HG03139 (cell line): ENCODE data around the gene SELENOS.

ENCODE experiments used
- ATAC-seq: cut with Tn5 transposase; IDR thresholded peaks from one replicate; pipeline ENCODE4 v1.9.1; 2021; ENCODE audit not compliant: unreplicated experiment

SELENOS gene

GRCh38 chr15:101277943-101278564, 769 bp upstream of the SELENOS start:
- ATAC-seq, result no peak

GRCh38 chr15:101276501-101277037, 716 bp downstream of the SELENOS start:
- ATAC-seq, result no peak

- ATAC-seq, result no peak
Measured at GRCh38 chr15:101275018-101275417, 2.3 kb downstream of the SELENOS start.

GRCh38 chr15:101273534-101273933, 3.8 kb downstream of the SELENOS start:
- ATAC-seq, result no peak

GRCh38 chr15:101272584-101272983, 4.7 kb downstream of the SELENOS start:
- no peak for ATAC-seq

GRCh38 chr15:101269479-101270223, 7.6 kb downstream of the SELENOS start:
- ATAC-seq, result no peak

- no peak for ATAC-seq
Measured at GRCh38 chr15:101267320-101268104, 9.8 kb downstream of the SELENOS start.

- ATAC-seq, result no peak
Measured at GRCh38 chr15:101266787-101267186, 10.5 kb downstream of the SELENOS start.

GRCh38 chr15:101266034-101266433, 11.3 kb downstream of the SELENOS start:
- no peak for ATAC-seq

- no peak for ATAC-seq
Measured at GRCh38 chr15:101264911-101265641, 12.2 kb downstream of the SELENOS start.

GRCh38 chr15:101264011-101264410, 13.3 kb downstream of the SELENOS start:
- ATAC-seq, result no peak

GRCh38 chr15:101262551-101262950, 14.7 kb downstream of the SELENOS start:
- ATAC-seq, result no peak

- ATAC-seq, result no peak
Measured at GRCh38 chr15:101258238-101259144, 18.8 kb downstream of the SELENOS start.

GRCh38 chr15:101256757-101257156, 20.5 kb downstream of the SELENOS start:
- ATAC-seq, result no peak

- ATAC-seq, result no peak
Measured at GRCh38 chr15:101255615-101256241, 21.6 kb downstream of the SELENOS start.

GRCh38 chr15:101255051-101255395, 22.3 kb downstream of the SELENOS start:
- ATAC-seq, result no peak

- ATAC-seq, result no peak
Measured at GRCh38 chr15:101254157-101255050, 22.9 kb downstream of the SELENOS start.

GRCh38 chr15:101252836-101253235, 24.4 kb downstream of the SELENOS start:
- no peak for ATAC-seq
